HAP-1 (cell line): Measurements from ENCODE around the gene EXOC4.

ENCODE experiments used
- DNase-seq, 2 experiments: peaks; one replicate each; pipeline ENCODE4 v3.0.0-alpha.2; 2016 to 2020; ENCODE audit warnings: low spot score in 2 of 2
- H3K27me3 ChIP-seq: fragments of 250-450 bp; sonication (Bioruptor Pico); 2 replicates; pipeline ENCODE4 v1.5.1; 2020; ENCODE audit warnings: low read depth, mild to moderate bottlenecking, moderate library complexity
- H3K36me3 ChIP-seq: fragments of 250-450 bp; sonication (Bioruptor Pico); replicated peaks from 2 replicates; pipeline ENCODE4 v1.5.1; 2020; ENCODE audit warnings: mild to moderate bottlenecking
- H3K4me1 ChIP-seq: fragments of 250-450 bp; sonication (Bioruptor Pico); 2 replicates; pipeline ENCODE4 v1.5.1; 2020; ENCODE audit warnings: mild to moderate bottlenecking
- H3K4me3 ChIP-seq: fragments of 250-450 bp; sonication (Bioruptor Pico); 2 replicates; pipeline ENCODE4 v1.5.1; 2020; ENCODE audit warnings: mild to moderate bottlenecking, moderate library complexity
- H3K9me3 ChIP-seq: fragments of 250-450 bp; sonication (Bioruptor Pico); 2 replicates; pipeline ENCODE4 v1.5.1; 2020; ENCODE audit warnings: mild to moderate bottlenecking, moderate library complexity
- in situ Hi-C: fragments of 300-500 bp; cut with MboI; formaldehyde crosslinking; loops from 3 replicates; pipeline ENCODE4 v1.14.3; 2020; ENCODE audit warnings: low sequenced_read_pairs, inconsistent platforms, mixed read lengths

The EXOC4 gene

DNA sequence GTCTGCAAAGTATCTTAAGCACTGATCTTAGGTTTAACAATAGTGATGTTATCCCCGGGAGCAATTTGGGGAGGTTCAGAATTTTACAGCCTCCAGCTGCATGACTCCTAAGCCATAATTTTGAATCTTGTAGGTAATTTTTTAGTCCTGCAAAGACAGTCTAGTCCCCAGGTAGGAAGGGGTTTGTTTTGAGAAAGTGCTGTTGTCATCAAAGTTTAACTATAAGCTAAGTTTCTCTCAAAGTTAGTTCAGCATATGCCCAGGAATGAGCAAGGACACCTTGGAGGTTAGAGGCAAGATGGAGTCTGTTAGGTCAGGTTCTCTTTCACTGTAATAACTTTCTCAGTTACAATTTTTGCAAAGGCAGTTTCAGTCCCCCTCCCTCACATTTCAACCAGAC, 795.3 kb downstream of the EXOC4 start:
- no peaks in the 10 kb centered on the region for H3K27me3 ChIP-seq
- H3K4me3 ChIP-seq: no peak overlapping the region
- H3K9me3 ChIP-seq: peaks cover 7% of the 10 kb centered on the region; the same call in 1 of the 2 replicates
- no peak for DNase-seq
- in situ Hi-C loops: loop anchor here (25.0 kb wide), 1 partner anchor 289 kb away; no protein-coding TSS in a partner anchor
- peaks cover 16% of the 10 kb centered on the region for H3K4me1 ChIP-seq
- H3K36me3 ChIP-seq: no peaks in the 10 kb centered on the region

DNA sequence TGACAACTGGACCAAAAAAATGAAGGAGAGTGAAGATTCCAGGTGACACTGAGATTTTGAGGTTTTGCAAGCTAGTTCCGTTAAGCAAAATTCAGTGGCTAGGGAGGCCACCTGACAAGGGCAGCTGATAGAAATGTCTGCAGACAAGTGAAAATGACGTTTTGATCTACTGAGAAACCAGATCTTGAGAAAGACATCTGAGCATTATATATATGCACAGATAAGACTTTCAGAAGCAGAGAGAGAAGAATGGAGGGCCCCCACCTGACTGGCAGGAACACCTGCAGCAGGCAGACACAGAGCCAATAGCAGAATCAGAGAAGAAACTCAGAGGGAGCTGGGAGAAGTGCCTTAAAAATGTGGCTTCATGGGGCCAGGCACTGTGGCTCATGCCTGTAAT, 798.1 kb downstream of the EXOC4 start:
- Histone ChIP-seq H3K4me1 (peaks cover 21% of the 10 kb centered on the region), H3K9me3 (peaks cover 7% of the 10 kb centered on the region; the same call in 1 of the 2 replicates), H3K4me3 (no peak overlapping the region), H3K27me3 (no peaks in the 10 kb centered on the region), H3K36me3 (no peaks in the 10 kb centered on the region)
- DNase-seq: no peak
- in situ Hi-C loops: no loop called here

DNA sequence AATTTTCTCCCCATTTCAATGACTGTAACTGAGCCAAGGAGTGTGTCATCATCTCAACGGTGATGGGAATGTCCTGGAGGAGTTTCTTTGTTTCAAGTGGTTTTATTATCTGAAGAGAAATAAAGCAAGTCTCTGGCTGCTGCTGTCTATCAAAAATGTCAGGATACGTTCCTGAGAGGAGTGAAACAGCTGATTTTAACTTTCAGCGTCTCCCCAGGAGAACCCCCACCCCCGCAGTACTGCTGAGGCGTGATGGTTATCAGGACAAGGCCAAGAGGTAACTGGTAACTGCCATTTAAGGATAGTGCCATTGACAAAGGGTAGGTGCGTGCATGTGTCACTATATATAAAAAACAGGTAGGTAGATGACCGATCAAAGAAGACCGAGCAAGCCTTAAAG, 803.9 kb downstream of the EXOC4 start:
- H3K9me3 ChIP-seq: no peaks in the 10 kb centered on the region
- DNase-seq: no peak
- H3K4me3 ChIP-seq: no peak overlapping the region
- H3K27me3 ChIP-seq: no peaks in the 10 kb centered on the region
- in situ Hi-C loops: no loop called here
- no peaks in the 10 kb centered on the region for H3K36me3 ChIP-seq
- peaks cover 14% of the 10 kb centered on the region for H3K4me1 ChIP-seq

DNA sequence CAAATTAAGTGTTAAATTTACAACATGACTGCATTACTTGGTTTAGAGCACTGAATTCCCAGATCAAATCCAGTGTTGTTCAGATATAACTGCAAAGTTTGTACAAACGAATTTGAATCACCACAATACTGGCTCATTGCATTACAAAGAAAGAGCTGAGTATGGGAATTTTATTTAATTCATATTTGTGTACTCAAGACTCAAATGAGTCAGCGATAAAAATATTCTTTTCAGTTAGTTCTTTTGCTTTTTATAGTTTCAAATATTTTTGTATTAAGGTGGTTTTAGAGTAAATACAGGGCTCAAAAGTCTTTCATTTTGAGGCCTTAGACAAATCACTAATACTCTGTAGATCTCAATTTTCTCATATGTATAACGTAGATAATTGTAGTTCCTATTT, 805.6 kb downstream of the EXOC4 start:
- peaks cover 11% of the 10 kb centered on the region for H3K4me1 ChIP-seq
- H3K27me3 ChIP-seq: no peaks in the 10 kb centered on the region
- H3K9me3 ChIP-seq: no peaks in the 10 kb centered on the region
- in situ Hi-C loops: no loop called here
- H3K36me3 ChIP-seq: no peaks in the 10 kb centered on the region
- peak in 1 of 2 experiments; percentile 15 for DNase-seq
- H3K4me3 ChIP-seq: no peak overlapping the region

DNA sequence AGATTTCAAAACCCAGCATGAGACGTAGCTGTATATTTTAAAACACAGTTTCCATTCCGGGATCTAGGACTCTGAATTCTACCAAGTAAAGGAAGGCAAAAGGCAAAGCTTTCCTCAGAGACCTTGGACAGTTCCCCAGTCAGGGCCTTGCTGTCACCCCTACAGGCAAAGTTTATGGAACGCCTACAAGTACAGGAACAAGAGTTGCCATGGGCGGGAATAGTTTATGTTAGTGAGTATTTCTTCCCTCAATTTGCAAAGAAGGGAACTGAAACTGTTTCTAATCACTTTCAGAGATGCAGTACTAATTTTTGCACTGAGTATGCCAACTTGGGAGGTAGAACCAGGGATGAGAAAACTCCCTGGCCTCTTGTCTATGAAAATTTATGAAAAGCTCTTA, 806.1 kb downstream of the EXOC4 start:
- H3K36me3 ChIP-seq: no peaks in the 10 kb centered on the region
- peak in 1 of 2 experiments; percentile 37 for DNase-seq
- H3K27me3 ChIP-seq: no peaks in the 10 kb centered on the region
- in situ Hi-C loops: no loop called here
- peaks cover 11% of the 10 kb centered on the region for H3K4me1 ChIP-seq
- no peak overlapping the region for H3K4me3 ChIP-seq
- no peaks in the 10 kb centered on the region for H3K9me3 ChIP-seq

DNA sequence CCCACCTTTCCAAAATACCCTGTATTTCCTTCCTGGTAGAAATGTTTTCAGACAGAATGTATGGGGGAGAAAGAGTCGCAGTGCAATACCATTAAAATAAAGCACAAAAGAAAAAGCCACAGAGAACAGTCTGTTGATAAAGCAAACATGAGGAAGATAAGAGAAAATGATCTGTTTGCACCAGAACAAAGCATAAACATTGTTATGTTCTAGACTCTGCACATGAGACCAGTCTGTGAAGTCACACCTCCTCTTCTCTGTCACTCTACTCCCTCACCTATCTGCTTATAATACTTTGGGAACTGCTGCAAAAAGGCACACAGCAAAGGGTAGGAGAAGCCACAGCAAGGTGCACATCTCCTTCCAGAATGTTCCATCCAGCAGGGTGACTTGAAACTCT, 807.0 kb downstream of the EXOC4 start:
- H3K27me3 ChIP-seq: no peaks in the 10 kb centered on the region
- H3K4me1 ChIP-seq: peaks cover 7% of the 10 kb centered on the region
- H3K9me3 ChIP-seq: no peaks in the 10 kb centered on the region
- no peak for DNase-seq
- H3K36me3 ChIP-seq: no peaks in the 10 kb centered on the region
- in situ Hi-C loops: no loop called here
- no peak overlapping the region for H3K4me3 ChIP-seq

DNA sequence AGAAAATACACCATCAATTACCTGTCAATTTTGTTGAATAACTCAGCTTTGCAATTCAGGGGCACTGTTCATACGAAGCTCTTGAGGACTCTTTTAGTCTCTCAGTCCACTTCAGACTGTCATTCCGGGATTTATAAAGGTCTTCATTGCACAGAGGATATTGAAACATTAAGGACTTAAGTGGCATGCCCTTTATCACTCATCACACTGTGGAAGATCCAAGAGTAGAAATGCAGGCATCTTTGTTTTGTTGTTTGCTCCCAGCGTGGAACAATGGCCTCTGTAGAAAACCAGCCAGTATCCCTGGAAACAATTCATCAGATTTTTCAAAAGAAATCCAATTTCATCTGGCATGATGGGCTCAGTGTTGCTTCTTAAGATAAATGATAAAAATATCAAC, 808.0 kb downstream of the EXOC4 start:
- H3K4me3 ChIP-seq: no peak overlapping the region
- H3K4me1 ChIP-seq: peaks cover 7% of the 10 kb centered on the region
- in situ Hi-C loops: no loop called here
- H3K36me3 ChIP-seq: no peaks in the 10 kb centered on the region
- no peaks in the 10 kb centered on the region for H3K9me3 ChIP-seq
- no peaks in the 10 kb centered on the region for H3K27me3 ChIP-seq
- no peak for DNase-seq

DNA sequence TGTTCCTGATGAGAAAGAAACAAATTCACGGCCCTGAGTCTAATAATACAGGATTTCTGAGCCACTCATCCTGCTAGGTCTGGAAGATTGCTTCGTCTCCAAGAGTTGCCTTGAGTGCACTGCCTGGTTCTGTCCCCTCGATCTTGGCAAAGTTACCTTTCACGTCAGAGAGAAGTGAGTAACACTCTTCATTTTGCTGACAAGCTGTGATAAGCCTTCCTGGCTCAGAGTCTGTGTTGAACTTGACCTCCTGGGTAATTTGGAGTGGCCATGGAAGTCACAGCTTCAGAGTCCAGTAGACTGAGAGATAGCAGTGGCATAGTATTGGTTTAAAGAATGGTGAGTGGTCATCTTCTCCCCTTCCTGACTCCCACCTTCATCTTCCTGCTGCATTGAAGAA, 809.6 kb downstream of the EXOC4 start:
- DNase-seq: no peak
- no peak overlapping the region for H3K4me3 ChIP-seq
- in situ Hi-C loops: no loop called here
- H3K9me3 ChIP-seq: no peaks in the 10 kb centered on the region
- H3K27me3 ChIP-seq: no peaks in the 10 kb centered on the region
- no peaks in the 10 kb centered on the region for H3K36me3 ChIP-seq
- peaks cover 7% of the 10 kb centered on the region for H3K4me1 ChIP-seq

DNA sequence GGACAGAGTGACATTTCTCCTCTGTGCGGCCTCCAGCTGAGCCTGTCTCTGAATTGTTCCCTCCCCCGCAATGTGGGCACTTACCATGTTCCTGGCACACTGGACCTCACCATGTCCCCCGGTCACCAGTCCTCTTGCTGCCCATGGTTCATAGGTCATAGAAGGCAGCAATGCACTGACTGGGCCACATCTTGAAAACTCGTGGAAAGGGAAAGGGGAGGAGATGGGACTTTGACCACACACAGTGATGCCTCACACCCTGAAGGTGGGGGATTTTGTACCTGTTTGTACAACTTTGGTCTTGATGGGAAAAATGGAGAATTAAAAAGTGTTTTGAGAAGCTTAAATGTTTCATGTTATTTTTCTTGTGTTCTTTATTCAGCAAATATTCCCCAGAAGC, 812.5 kb downstream of the EXOC4 start:
- Histone ChIP-seq H3K9me3 (no peaks in the 10 kb centered on the region), H3K4me3 (no peak overlapping the region), H3K36me3 (no peaks in the 10 kb centered on the region), H3K4me1 (no peaks in the 10 kb centered on the region), H3K27me3 (no peaks in the 10 kb centered on the region)
- in situ Hi-C loops: no loop called here
- DNase-seq: no peak

DNA sequence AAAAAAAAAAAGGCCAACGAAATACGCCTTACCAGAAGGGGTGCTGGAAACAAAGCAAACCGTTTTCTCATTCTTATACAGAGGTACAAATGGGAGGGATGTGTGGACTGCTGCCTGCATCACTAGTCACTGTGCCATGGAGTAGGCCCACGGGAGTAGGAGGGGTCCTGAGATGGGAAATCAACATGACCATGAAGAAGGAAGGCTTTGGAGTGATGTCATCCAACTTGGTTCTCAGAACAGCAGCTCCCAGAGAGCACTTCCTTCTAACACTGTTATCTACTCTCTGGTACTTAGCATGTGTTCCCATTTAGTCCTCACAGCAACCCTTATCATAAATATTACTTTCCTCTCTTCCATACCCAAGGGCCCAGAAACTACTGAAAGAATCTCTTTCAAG, 814.3 kb downstream of the EXOC4 start:
- in situ Hi-C loops: no loop called here
- Histone ChIP-seq H3K36me3 (no peaks in the 10 kb centered on the region), H3K4me1 (no peaks in the 10 kb centered on the region), H3K4me3 (no peak overlapping the region), H3K9me3 (no peaks in the 10 kb centered on the region), H3K27me3 (no peaks in the 10 kb centered on the region)
- no peak for DNase-seq

DNA sequence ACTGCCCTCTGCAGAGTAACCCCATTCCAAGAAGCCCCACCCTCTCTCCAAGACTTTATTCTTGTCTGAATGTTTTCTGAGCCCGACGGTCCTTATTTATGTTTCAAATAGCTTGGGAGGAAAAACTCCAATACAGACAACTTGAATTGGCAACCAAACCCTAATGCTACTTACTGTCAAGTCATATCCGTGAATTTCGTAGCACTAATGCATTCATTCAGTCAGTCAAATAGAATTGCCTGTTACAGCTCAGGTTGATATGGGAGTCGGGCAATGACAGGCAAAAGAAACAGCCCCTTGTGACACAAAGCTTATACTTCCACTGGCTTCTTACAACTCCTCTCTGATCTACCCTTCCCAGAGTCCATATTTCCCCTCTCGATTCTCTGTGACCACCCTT, 815.8 kb downstream of the EXOC4 start:
- no peak overlapping the region for H3K4me3 ChIP-seq
- H3K4me1 ChIP-seq: no peaks in the 10 kb centered on the region
- no peaks in the 10 kb centered on the region for H3K9me3 ChIP-seq
- no peaks in the 10 kb centered on the region for H3K27me3 ChIP-seq
- DNase-seq: no peak
- no peaks in the 10 kb centered on the region for H3K36me3 ChIP-seq
- in situ Hi-C loops: no loop called here

DNA sequence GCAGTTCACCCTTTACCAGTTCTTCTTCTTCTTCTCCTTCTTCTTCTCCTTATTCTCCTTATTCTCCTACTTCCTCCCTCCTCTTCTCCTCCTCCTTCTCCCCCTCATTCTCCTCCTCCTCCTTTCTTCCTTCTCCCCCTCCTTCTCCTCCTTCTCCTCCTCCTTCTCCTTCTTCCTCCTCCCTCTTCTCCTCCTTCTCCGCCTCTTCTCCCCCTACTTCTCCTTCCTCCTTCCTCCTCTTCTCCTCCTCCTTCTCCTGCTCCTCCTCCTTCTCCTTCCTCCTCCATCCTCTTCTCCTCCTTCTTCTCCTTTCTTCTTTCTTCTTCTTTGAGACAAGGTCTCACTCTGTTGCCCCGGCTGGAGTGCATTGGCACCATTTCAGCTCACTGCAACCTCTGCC, 816.3 kb downstream of the EXOC4 start:
- Histone ChIP-seq H3K4me3 (no peak overlapping the region), H3K27me3 (no peaks in the 10 kb centered on the region), H3K36me3 (no peaks in the 10 kb centered on the region), H3K9me3 (no peaks in the 10 kb centered on the region), H3K4me1 (no peaks in the 10 kb centered on the region)
- DNase-seq: no peak
- in situ Hi-C loops: no loop called here

DNA sequence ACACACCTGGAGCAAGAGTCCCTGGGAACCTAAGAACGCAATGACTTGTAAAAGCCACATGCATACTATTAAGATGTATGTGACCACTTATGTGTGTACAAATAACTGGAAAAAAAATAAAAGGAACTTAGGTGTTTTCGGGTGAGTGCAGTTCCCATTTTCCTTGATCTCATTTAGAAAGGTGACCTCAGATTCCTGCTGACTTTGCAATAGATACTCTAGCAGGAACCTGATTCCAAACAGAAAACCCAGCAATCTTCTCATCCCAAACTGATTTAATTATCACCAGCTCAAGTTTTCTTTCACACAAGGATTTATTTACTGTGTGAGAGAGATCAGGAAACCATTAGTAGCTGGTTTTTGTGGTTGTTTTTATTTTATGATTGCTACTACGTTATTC, 817.8 kb downstream of the EXOC4 start:
- H3K27me3 ChIP-seq: no peaks in the 10 kb centered on the region
- in situ Hi-C loops: no loop called here
- DNase-seq: no peak
- H3K4me3 ChIP-seq: no peak overlapping the region
- no peaks in the 10 kb centered on the region for H3K36me3 ChIP-seq
- H3K4me1 ChIP-seq: no peaks in the 10 kb centered on the region
- H3K9me3 ChIP-seq: no peaks in the 10 kb centered on the region

DNA sequence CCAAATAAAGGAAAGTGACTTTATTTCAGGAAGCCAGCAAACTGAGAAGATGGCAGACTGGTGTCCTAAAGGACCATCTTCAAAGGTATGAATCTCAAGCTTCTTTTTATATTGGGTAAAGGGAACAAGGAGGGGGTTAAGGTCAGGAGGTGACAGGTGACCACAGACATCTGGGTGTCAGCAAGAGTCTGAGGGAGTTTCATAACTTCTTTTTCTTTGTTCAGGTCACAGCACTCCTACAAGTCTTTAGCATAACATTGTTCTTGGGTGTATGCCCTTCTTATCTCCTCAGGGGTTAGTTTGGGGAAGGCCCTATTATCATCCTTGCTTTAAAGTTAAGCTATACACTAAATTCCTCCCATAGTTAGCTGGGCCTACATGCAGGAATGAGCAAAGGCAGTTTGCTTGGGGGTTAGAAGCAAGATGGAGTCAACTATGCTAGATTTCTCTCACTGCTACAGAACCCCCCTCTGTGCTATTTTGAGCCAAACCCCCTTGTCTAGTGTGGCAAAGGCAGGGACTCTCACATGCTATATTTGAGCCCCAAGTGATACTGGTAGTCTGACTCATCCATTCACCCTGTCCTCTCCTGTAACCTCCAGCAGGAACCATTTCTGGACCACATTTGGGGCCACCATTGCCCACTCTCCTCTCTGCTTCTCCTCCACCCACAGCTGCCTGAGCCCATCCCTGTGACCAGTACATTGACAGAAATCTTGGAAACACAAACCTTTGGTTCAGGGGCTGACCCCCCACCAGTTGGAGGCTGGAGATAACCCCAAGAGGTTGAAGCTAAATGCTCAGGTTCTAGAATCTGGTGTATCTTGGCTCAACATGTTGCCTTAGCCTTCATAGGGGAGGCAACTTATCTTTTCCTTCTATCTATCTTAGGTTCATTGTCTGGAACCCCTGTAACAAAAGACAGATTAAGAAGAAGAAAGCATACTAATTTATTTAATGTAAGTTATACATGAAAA, 818.8 kb downstream of the EXOC4 start:
- in situ Hi-C loops: no loop called here
- no peak overlapping the region for H3K4me3 ChIP-seq
- H3K9me3 ChIP-seq: no peaks in the 10 kb centered on the region
- H3K36me3 ChIP-seq: no peaks in the 10 kb centered on the region
- no peaks in the 10 kb centered on the region for H3K27me3 ChIP-seq
- no peaks in the 10 kb centered on the region for H3K4me1 ChIP-seq
- no peak for DNase-seq
